GM11168 (cell line): ENCODE data around the gene PROZ.

Experiments used
- in situ Hi-C: fragments of 300-500 bp; cut with MboI; formaldehyde crosslinking; loops from one replicate; pipeline ENCODE4 v1.12.0; 2022; ENCODE audit warnings: low sequenced_read_pairs; ENCODE audit not compliant: unreplicated experiment

PROZ gene

DNA sequence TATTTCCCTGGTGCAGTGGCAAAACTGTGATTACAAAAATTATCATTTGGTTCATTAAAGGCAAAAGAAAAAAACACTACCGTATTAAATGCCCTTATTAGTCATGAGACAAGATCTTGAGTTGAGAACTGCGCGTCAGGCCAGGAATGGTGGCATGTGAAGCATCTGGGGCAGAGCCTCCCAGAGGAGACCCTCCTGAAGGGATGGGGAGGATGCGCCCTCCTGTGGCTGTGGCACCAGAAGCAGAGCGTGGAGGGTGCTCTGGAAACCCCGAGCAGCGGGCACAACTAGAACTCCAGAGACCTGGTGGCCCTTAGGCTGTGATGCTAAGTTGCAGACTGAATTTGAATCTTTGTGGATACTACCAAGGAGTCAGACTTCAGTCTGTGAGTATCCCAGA, 62.4 kb downstream of the PROZ start:
- in situ Hi-C loops, result no loop called here
